Parathyroid adenoma (tissue), 2 donors: Measurements from ENCODE around the gene ZYG11B.
"Not testable (repeated sequence)": the region's sequence is repeated elsewhere in the genome, so short reads cannot be mapped to it uniquely, and the experiment has no call there.

ENCODE experiments used
- H2AFZ ChIP-seq: fragments of 300-600 bp; sonication (generic); one replicate; pipeline ENCODE4 v1.7.0; 2017; ENCODE audit warnings: antibody characterized with exemption, mild to moderate bottlenecking
- H3K27ac ChIP-seq: fragments of 300-600 bp; sonication (generic); one replicate; pipeline ENCODE4 v1.7.0; 2017
- H3K27me3 ChIP-seq: fragments of 300-600 bp; sonication (generic); one replicate; pipeline ENCODE4 v1.7.0; 2017; ENCODE audit warnings: low read length; ENCODE audit not compliant: control insufficient read depth, insufficient read depth
- H3K36me3 ChIP-seq: fragments of 300-600 bp; sonication (generic); one replicate; pipeline ENCODE4 v1.7.0; 2017; ENCODE audit warnings: low read length; ENCODE audit not compliant: control insufficient read depth, insufficient read depth
- H3K4me1 ChIP-seq: fragments of 300-600 bp; sonication (generic); one replicate; pipeline ENCODE4 v1.7.0; 2017; ENCODE audit warnings: control low read depth
- H3K4me2 ChIP-seq: fragments of 300-600 bp; sonication (generic); one replicate; pipeline ENCODE4 v1.7.0; 2017; ENCODE audit warnings: low read length
- H3K4me3 ChIP-seq: fragments of 300-600 bp; sonication (generic); one replicate; pipeline ENCODE4 v1.7.0; 2017; ENCODE audit warnings: low read depth, low read length
- H3K79me2 ChIP-seq: fragments of 300-600 bp; sonication (generic); one replicate; pipeline ENCODE4 v1.7.0; 2017; ENCODE audit warnings: control low read depth
- H3K9ac ChIP-seq: fragments of 300-600 bp; sonication (generic); one replicate; pipeline ENCODE4 v1.7.0; 2017; ENCODE audit warnings: mild to moderate bottlenecking
- H3K9me3 ChIP-seq: fragments of 300-600 bp; sonication (generic); one replicate; pipeline ENCODE4 v1.7.0; 2017; ENCODE audit warnings: low read length; ENCODE audit not compliant: control insufficient read depth
- CTCF ChIP-seq: fragments of 300-600 bp; sonication (generic); IDR thresholded peaks from one replicate; pipeline ENCODE4 v1.7.0; 2017; ENCODE audit warnings: antibody characterized with exemption, mild to moderate bottlenecking
- donor health status: primary hyperparathyroidism.

Gene ZYG11B

GRCh38 chr1:52825868-52826267 is 99.6 kb downstream of the ZYG11B start:
- Histone ChIP-seq H2AFZ (no peak overlapping the region), H3K4me3 (no peak overlapping the region), H3K27ac (no peak overlapping the region), H3K79me2 (no peaks in the 10 kb centered on the region), H3K36me3 (no peaks in the 10 kb centered on the region), H3K27me3 (no peaks in the 10 kb centered on the region), H3K4me1 (no peaks in the 10 kb centered on the region), H3K4me2 (no peak overlapping the region), H3K9me3 (no peaks in the 10 kb centered on the region), H3K9ac (no peak overlapping the region)
- TF ChIP-seq CTCF = no peak

- no peak for TF ChIP-seq CTCF
- H3K27ac ChIP-seq = no peak overlapping the region
- no peak overlapping the region for H3K9ac ChIP-seq
- H3K9me3 ChIP-seq = no peaks in the 10 kb centered on the region
- no peaks in the 10 kb centered on the region for H3K27me3 ChIP-seq
- no peaks in the 10 kb centered on the region for H3K36me3 ChIP-seq
- H3K4me3 ChIP-seq = no peak overlapping the region
- no peaks in the 10 kb centered on the region for H3K79me2 ChIP-seq
- no peak overlapping the region for H3K4me2 ChIP-seq
- H2AFZ ChIP-seq = no peak overlapping the region
- H3K4me1 ChIP-seq = no peaks in the 10 kb centered on the region
These were observed 108.5 kb downstream of the ZYG11B start for GRCh38 chr1:52834798-52835197.

- H3K4me2 ChIP-seq = no peak overlapping the region
- no peaks in the 10 kb centered on the region for H3K27me3 ChIP-seq
- no peak overlapping the region for H2AFZ ChIP-seq
- no peak overlapping the region for H3K27ac ChIP-seq
- H3K4me1 ChIP-seq = no peaks in the 10 kb centered on the region
- no peaks in the 10 kb centered on the region for H3K36me3 ChIP-seq
- H3K9me3 ChIP-seq = no peaks in the 10 kb centered on the region
- H3K4me3 ChIP-seq = no peak overlapping the region
- H3K9ac ChIP-seq = no peak overlapping the region
- H3K79me2 ChIP-seq = no peaks in the 10 kb centered on the region
- TF ChIP-seq CTCF = no peak
These were observed 109.8 kb downstream of the ZYG11B start for GRCh38 chr1:52836035-52836434.

GRCh38 chr1:52839175-52839574 is 112.9 kb downstream of the ZYG11B start:
- H2AFZ ChIP-seq, H3K36me3 ChIP-seq, H3K4me1 ChIP-seq, H3K4me2 ChIP-seq, H3K79me2 ChIP-seq, H3K4me3 ChIP-seq, H3K9ac ChIP-seq, H3K27me3 ChIP-seq, H3K27ac ChIP-seq, H3K9me3 ChIP-seq: not testable (repeated sequence)

GRCh38 chr1:52842643-52843310 is 116.5 kb downstream of the ZYG11B start, which contains the start of gene ZYG11A:
TSS of gene ZYG11A (plus strand) at chr1:52842760. CDS start at chr1:52842884, 124 bp downstream.
- Histone ChIP-seq H3K27ac (no peak within 1 kb of the TSS), H3K9ac (no peak within 1 kb of the TSS), H3K36me3 (no peaks in the 10 kb centered on the region), H3K4me2 (peak within 1 kb of the TSS; percentile 75), H3K27me3 (no peaks in the 10 kb centered on the region), H3K4me1 (no peaks in the 10 kb centered on the region), H3K79me2 (no peaks in the 10 kb centered on the region), H3K4me3 (peak within 1 kb of the TSS; percentile 22), H3K9me3 (no peaks in the 10 kb centered on the region), H2AFZ (peak within 1 kb of the TSS; percentile 64)
- no peak for TF ChIP-seq CTCF

GRCh38 chr1:52845119-52845518 is 118.9 kb downstream of the ZYG11B start:
- not testable (repeated sequence) for H3K4me1 ChIP-seq, H3K9me3 ChIP-seq, H3K27ac ChIP-seq, H3K27me3 ChIP-seq, H3K9ac ChIP-seq, H3K36me3 ChIP-seq, H2AFZ ChIP-seq, H3K4me2 ChIP-seq, H3K4me3 ChIP-seq, H3K79me2 ChIP-seq
